Activated T-cell treated with anti-CD3 and anti-CD28 coated beads for 48 hours (primary cell): ENCODE results near the gene TNS3.
"Not testable (repeated sequence)": the region's sequence is repeated elsewhere in the genome, so short reads cannot be mapped to it uniquely, and the experiment has no call there.

Source experiments
- DNase-seq: peaks from one replicate; pipeline ENCODE4 v3.0.0-alpha.2; 2020; ENCODE audit warnings: low read depth

The TNS3 gene

GRCh38 chr7:47281966-47282643 lies 299.8 kb downstream of the TNS3 start:
- no peak for DNase-seq

GRCh38 chr7:47281161-47281560 lies 300.8 kb downstream of the TNS3 start:
- no peak for DNase-seq

- DNase-seq: no peak
Measured at GRCh38 chr7:47280114-47280513, 301.8 kb downstream of the TNS3 start.

GRCh38 chr7:47278043-47278442 lies 303.9 kb downstream of the TNS3 start:
- no peak for DNase-seq

GRCh38 chr7:47277321-47277781 lies 304.6 kb downstream of the TNS3 start:
- no peak for DNase-seq

GRCh38 chr7:47273974-47274766 lies 307.7 kb downstream of the TNS3 start:
- DNase-seq: no peak

GRCh38 chr7:47273088-47273487 lies 308.8 kb downstream of the TNS3 start:
- DNase-seq: no peak

GRCh38 chr7:47271749-47272148 lies 310.2 kb downstream of the TNS3 start:
- no peak for DNase-seq

- DNase-seq: no peak
Measured at GRCh38 chr7:47268851-47269836, 312.8 kb downstream of the TNS3 start.

GRCh38 chr7:47267346-47267745 lies 314.6 kb downstream of the TNS3 start:
- DNase-seq: no peak

GRCh38 chr7:47266799-47267198 lies 315.1 kb downstream of the TNS3 start:
- DNase-seq: no peak

GRCh38 chr7:47266131-47266706 lies 315.7 kb downstream of the TNS3 start:
- peak; percentile 30 for DNase-seq

GRCh38 chr7:47265621-47266020 lies 316.3 kb downstream of the TNS3 start:
- DNase-seq: no peak

- DNase-seq: no peak
Measured at GRCh38 chr7:47264021-47264651, 317.8 kb downstream of the TNS3 start.

- DNase-seq: no peak
Measured at GRCh38 chr7:47262881-47263280, 319.0 kb downstream of the TNS3 start.

- DNase-seq: not testable (repeated sequence)
Measured at GRCh38 chr7:47262160-47262559, 319.8 kb downstream of the TNS3 start.

- DNase-seq: no peak
Measured at GRCh38 chr7:47260270-47260669, 321.6 kb downstream of the TNS3 start.

GRCh38 chr7:47259682-47260081 lies 322.2 kb downstream of the TNS3 start:
- DNase-seq: no peak

GRCh38 chr7:47258798-47259197 lies 323.1 kb downstream of the TNS3 start:
- no peak for DNase-seq

- DNase-seq: no peak
Measured at GRCh38 chr7:47256016-47256415, 325.9 kb downstream of the TNS3 start.

GRCh38 chr7:47255441-47255840 lies 326.5 kb downstream of the TNS3 start:
- DNase-seq: no peak
